Panc1 (cell line): ENCODE measurements around the gene CDH23. TPM values are rescaled to one million over a fixed set of nuclear protein-coding genes. Genes with fewer than 3 reads are reported as not detected.
A peak's percentile ranks its signal among the peaks of the same experiment; 100 is the strongest.

ENCODE experiments used
- ATAC-seq: fragments of 200-7000 bp; cut with Tn5 transposase; 2 replicates; pipeline ENCODE4 v1.9.1; 2020; ENCODE audit warnings: mild to moderate bottlenecking, moderate library complexity
- BruUV-seq: library from RNA; stranded (reverse); fragments of 400-500 nt; replicated peaks from 2 replicates; lab custom pipeline; 2021; lab: Mats Ljungman, UMichigan
- CTCF ChIA-PET: fragments of 300-600 bp; sonication (Branson Sonifier 250); formaldehyde crosslinking; loops from one replicate; lab custom pipeline; 2022; ENCODE audit warnings: antibody characterized with exemption; lab: Charles Lee
- POLR2A ChIA-PET: fragments of 300-600 bp; sonication (Branson Sonifier 250); formaldehyde crosslinking; loops from one replicate; lab custom pipeline; 2022; ENCODE audit warnings: antibody characterized with exemption; lab: Charles Lee
- DNase-seq: peaks from one replicate; pipeline ENCODE4 v3.0.0-alpha.2; 2010; ENCODE audit warnings: low read depth, low spot score
- H3K27ac ChIP-seq: 2 replicates; pipeline ENCODE4 v1.5.1; 2011; ENCODE audit warnings: mild to moderate bottlenecking, low read length, inconsistent platforms
- H3K27me3 ChIP-seq: fragments of 200-500 bp; sonication (Bioruptor generic); 2 replicates; pipeline ENCODE4 v1.6.0; 2014; ENCODE audit warnings: low read length, inconsistent platforms; ENCODE audit not compliant: control insufficient read depth, insufficient read depth
- H3K36me3 ChIP-seq: fragments of 200-500 bp; sonication (Bioruptor generic); 2 replicates; pipeline ENCODE4 v1.5.1; 2014; ENCODE audit warnings: inconsistent platforms, mild to moderate bottlenecking, low read length, moderate library complexity; ENCODE audit not compliant: control insufficient read depth, insufficient read depth
- H3K4me1 ChIP-seq: 2 replicates; pipeline ENCODE4 v1.5.1; 2011; ENCODE audit warnings: inconsistent platforms, mild to moderate bottlenecking, low read length, moderate library complexity; ENCODE audit not compliant: control insufficient read depth, insufficient read depth
- H3K4me3 ChIP-seq, 2 experiments: 2 replicates each; pipeline ENCODE4 v1.5.1; 2011 to 2012; ENCODE audit warnings: low read depth in 2 of 2, low read length in 2 of 2, mild to moderate bottlenecking in 2 of 2, inconsistent platforms in 1 of 2, moderate library complexity in 1 of 2
- H3K9me3 ChIP-seq: fragments of 200-500 bp; sonication (Bioruptor generic); 2 replicates; pipeline ENCODE4 v1.5.1; 2014; ENCODE audit warnings: low read depth, mild to moderate bottlenecking, inconsistent platforms, low read length, moderate library complexity; ENCODE audit not compliant: control insufficient read depth, insufficient read depth
- POLR2AphosphoS5 ChIP-seq: IDR thresholded peaks from 2 replicates; pipeline ENCODE4 v1.6.1; 2012; ENCODE audit warnings: mild to moderate bottlenecking, low read depth, low read length, moderate library complexity
- REST ChIP-seq, 2 experiments: IDR thresholded peaks; 2 replicates each; pipeline ENCODE4 v1.6.1; 2011 to 2012; ENCODE audit warnings: low read depth in 2 of 2, control low read depth in 1 of 2, low read length in 1 of 2, mild to moderate bottlenecking in 1 of 2, moderate library complexity in 1 of 2; ENCODE audit not compliant: insufficient read depth in 1 of 2
- SIN3A ChIP-seq: IDR thresholded peaks from 2 replicates; pipeline ENCODE4 v1.6.1; 2012; ENCODE audit warnings: low read depth, mild to moderate bottlenecking, low read length, moderate library complexity, borderline replicate concordance; ENCODE audit not compliant: insufficient read depth
- TCF7L2 ChIP-seq: IDR thresholded peaks from 2 replicates; pipeline ENCODE4 v1.6.1; 2011; ENCODE audit warnings: mild to moderate bottlenecking, low read depth, low read length, inconsistent platforms
- in situ Hi-C: cut with HindIII; loops from 2 replicates; pipeline ENCODE4 v1.10.0; 2016; ENCODE audit warnings: low sequenced_read_pairs, low pct_unique_long_range_greater_than_20kb
- intact Hi-C: fragments of 100-400 bp; cut with micrococcal nuclease; formaldehyde crosslinking; loops from one replicate; pipeline ENCODE4 v1.10.0; 2022; ENCODE audit not compliant: unreplicated experiment
- total RNA-seq: library from RNA; stranded (reverse); gene quantifications from one replicate; pipeline ENCODE4 v1.2.1, GENCODE V29; 2021; ENCODE audit not compliant: unreplicated experiment
- TF ChIP-seq, protein P1 (sequence below): fragments of 450-650 bp; IDR thresholded peaks from 2 replicates; pipeline ENCODE4 v1.5.1; 2017; ENCODE audit warnings: mild to moderate bottlenecking

Gene CDH23
- total RNA-seq, 1 experiment from 2014 or later, result 2.7 TPM

DNA sequence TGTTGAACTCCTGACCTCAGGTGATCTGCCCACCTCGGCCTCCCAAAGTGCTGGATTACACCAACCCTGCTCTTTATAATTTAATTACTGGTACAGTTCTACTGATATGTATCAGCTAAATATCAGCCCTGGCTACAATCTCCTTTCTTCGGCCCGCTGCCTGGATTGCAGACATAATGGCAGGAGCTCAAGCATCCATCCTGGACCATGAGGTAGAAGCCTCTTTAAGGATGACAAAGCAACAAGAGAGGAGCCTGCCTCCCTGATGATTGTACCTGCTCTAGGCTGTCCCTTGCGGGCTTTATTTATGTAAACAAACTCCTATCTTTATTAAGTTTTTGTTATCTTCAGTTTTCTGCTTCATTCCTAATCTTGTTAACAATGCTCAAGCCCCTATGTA, 459.9 kb downstream of the CDH23 start:
- no peaks in the 10 kb centered on the region for H3K36me3 ChIP-seq
- CTCF ChIA-PET, result no interaction called here

GRCh38 chr10:71857934-71858890, 461.5 kb downstream of the CDH23 start:
- Histone ChIP-seq H3K4me3 (no peak overlapping the region), H3K36me3 (no peaks in the 10 kb centered on the region), H3K4me1 (peaks cover 56% of the 10 kb centered on the region), H3K27ac (peak overlapping the region; percentile 98), H3K9me3 (no peaks in the 10 kb centered on the region), H3K27me3 (no peaks in the 10 kb centered on the region)
- in situ Hi-C loops (no loop called here), intact Hi-C loops (no loop called here)
- BruUV-seq, result no TSS peak
- ChIA-PET CTCF (no interaction called here), POLR2A (interaction anchor here (0.7 to 1.2 kb wide), 3 partner anchors 12 to 222 kb away, joined by 3 to 6 read pairs (median 5); no protein-coding TSS in a partner anchor)
- DNase-seq (no peak), ATAC-seq (no peak)
- no peak for TF ChIP-seq REST (IDR thresholded peaks at IDR 0.05; ENCODE audit: insufficient read depth in 1 of 2, low read depth in 2 of 2, low read length in 1 of 2)
- no peak for TF ChIP-seq TCF7L2
- TF ChIP-seq, protein P1, sequence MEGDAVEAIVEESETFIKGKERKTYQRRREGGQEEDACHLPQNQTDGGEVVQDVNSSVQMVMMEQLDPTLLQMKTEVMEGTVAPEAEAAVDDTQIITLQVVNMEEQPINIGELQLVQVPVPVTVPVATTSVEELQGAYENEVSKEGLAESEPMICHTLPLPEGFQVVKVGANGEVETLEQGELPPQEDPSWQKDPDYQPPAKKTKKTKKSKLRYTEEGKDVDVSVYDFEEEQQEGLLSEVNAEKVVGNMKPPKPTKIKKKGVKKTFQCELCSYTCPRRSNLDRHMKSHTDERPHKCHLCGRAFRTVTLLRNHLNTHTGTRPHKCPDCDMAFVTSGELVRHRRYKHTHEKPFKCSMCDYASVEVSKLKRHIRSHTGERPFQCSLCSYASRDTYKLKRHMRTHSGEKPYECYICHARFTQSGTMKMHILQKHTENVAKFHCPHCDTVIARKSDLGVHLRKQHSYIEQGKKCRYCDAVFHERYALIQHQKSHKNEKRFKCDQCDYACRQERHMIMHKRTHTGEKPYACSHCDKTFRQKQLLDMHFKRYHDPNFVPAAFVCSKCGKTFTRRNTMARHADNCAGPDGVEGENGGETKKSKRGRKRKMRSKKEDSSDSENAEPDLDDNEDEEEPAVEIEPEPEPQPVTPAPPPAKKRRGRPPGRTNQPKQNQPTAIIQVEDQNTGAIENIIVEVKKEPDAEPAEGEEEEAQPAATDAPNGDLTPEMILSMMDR, result no peak
- TF ChIP-seq POLR2AphosphoS5, result no peak
- TF ChIP-seq SIN3A, result no peak

More for the DNA sequence above, 459.9 kb downstream of the CDH23 start:
- H3K9me3 ChIP-seq, result no peaks in the 10 kb centered on the region
- intact Hi-C loops (no loop called here), in situ Hi-C loops (no loop called here)
- no peak for DNase-seq
- peak overlapping the region; percentile 98 for H3K27ac ChIP-seq
- H3K4me3 ChIP-seq, result no peak overlapping the region
- H3K27me3 ChIP-seq, result no peaks in the 10 kb centered on the region
- ATAC-seq, result no peak
- BruUV-seq, result no TSS peak
- H3K4me1 ChIP-seq, result peaks cover 50% of the 10 kb centered on the region
- TF ChIP-seq, protein P1, result no peak
- TF ChIP-seq SIN3A, result no peak
- no peak for TF ChIP-seq REST (IDR thresholded peaks at IDR 0.05; ENCODE audit: insufficient read depth in 1 of 2, low read depth in 2 of 2, low read length in 1 of 2)
- TF ChIP-seq POLR2AphosphoS5, result no peak
- no peak for TF ChIP-seq TCF7L2
- POLR2A ChIA-PET, result no interaction called here
